K562 (cell line): Measurements from ENCODE around the gene ERBB4. TPM values are rescaled to one million over a fixed set of nuclear protein-coding genes. Genes with fewer than 3 reads are reported as not detected.

ENCODE experiments used
- ATAC-seq: fragments of 200-7000 bp; cut with Tn5 transposase; 3 replicates; pipeline ENCODE4 v1.9.1; 2020; ENCODE audit warnings: moderate library complexity
- BruUV-seq: library from RNA; stranded (reverse); fragments of 400-500 nt; replicated peaks from 2 replicates; lab custom pipeline; 2021; lab: Mats Ljungman, UMichigan
- CTCF ChIA-PET: fragments of 300-600 bp; formaldehyde crosslinking; extraction: SDS; loops from one replicate; lab custom pipeline; 2021; ENCODE audit warnings: low intra/inter-chr PET ratio; lab: Yijun Ruan, JAX
- POLR2A ChIA-PET: fragments of 300-600, 350-650 bp; sonication (Branson Sonifier 250); formaldehyde crosslinking; extraction: SDS; loops from one replicate; lab custom pipeline; 2021; ENCODE audit warnings: antibody characterized with exemption, inconsistent platforms; lab: Yijun Ruan, JAX
- DNase-seq, 4 experiments: peaks; one replicate each; pipeline versions ENCODE4 v3.0.0 to v3.0.0-alpha.2; 2011 to 2018; ENCODE audit warnings: low spot score in 3 of 4, mixed read lengths in 3 of 4; ENCODE audit errors: extremely low read depth in 1 of 4
- FAIRE-seq: peaks from 2 replicates; lab custom pipeline; 2011; peaks lifted over from hg19 to GRCh38; lab: Jason Lieb, UNC
- H2AFZ ChIP-seq: 2 replicates; pipeline ENCODE4 v1.6.0; 2011; ENCODE audit warnings: low read depth, low read length, control low read depth, inconsistent platforms
- H3K27ac ChIP-seq: fragments of 200-600 bp; 3 replicates; pipeline ENCODE4 v1.8.0; 2011; ENCODE audit warnings: low read depth, mild to moderate bottlenecking, control low read depth, inconsistent platforms, low read length, moderate library complexity, mixed read lengths; ENCODE audit errors: extremely low read depth
- H3K27me3 ChIP-seq, 2 experiments: fragments of 300-600 bp in 1 of 2; 2 replicates in 1 of 2; 3 replicates in 1 of 2; pipeline versions ENCODE4 v1.6.0 to v1.8.0; 2011; ENCODE audit warnings: inconsistent platforms in 2 of 2, low read length in 2 of 2, mild to moderate bottlenecking in 1 of 2, mixed read lengths in 1 of 2, moderate library complexity in 1 of 2; ENCODE audit not compliant: control insufficient read depth in 2 of 2, insufficient read depth in 2 of 2
- H3K36me3 ChIP-seq: fragments of 300-600 bp; 3 replicates; pipeline ENCODE4 v1.8.0; 2011; ENCODE audit warnings: mild to moderate bottlenecking, low read length, inconsistent platforms; ENCODE audit not compliant: control insufficient read depth, insufficient read depth
- H3K4me1 ChIP-seq, 2 experiments: fragments of 200-600 bp in 1 of 2; replicated peaks in 1 of 2; 2 replicates in 1 of 2; 3 replicates in 1 of 2; pipeline versions ENCODE4 v1.5.1 to v1.8.0; 2011; ENCODE audit warnings: inconsistent platforms in 2 of 2, low read length in 2 of 2, mild to moderate bottlenecking in 1 of 2, mixed read lengths in 1 of 2, moderate library complexity in 1 of 2; ENCODE audit not compliant: control insufficient read depth in 2 of 2, insufficient read depth in 2 of 2
- H3K4me2 ChIP-seq: 2 replicates; pipeline ENCODE4 v1.6.1; 2011; ENCODE audit warnings: low read length, control low read depth, inconsistent platforms, mixed read lengths; ENCODE audit not compliant: insufficient read depth
- H3K4me3 ChIP-seq: fragments of 200-600 bp; sonication (generic), shearing (Covaris generic); 2 replicates; pipeline ENCODE4 v1.5.1; 2016; ENCODE audit warnings: control low read depth, inconsistent platforms
- H3K79me2 ChIP-seq: fragments of 200-600 bp; 3 replicates; pipeline ENCODE4 v1.8.0; 2011; ENCODE audit warnings: low read length, inconsistent platforms; ENCODE audit not compliant: control insufficient read depth, insufficient read depth
- H3K9ac ChIP-seq, 2 experiments: 2 replicates each; pipeline versions ENCODE4 v1.6.0 to v1.6.1; 2011; ENCODE audit warnings: low read depth in 2 of 2, low read length in 2 of 2, control low read depth in 1 of 2, inconsistent platforms in 1 of 2, mild to moderate bottlenecking in 1 of 2, mixed read lengths in 1 of 2; ENCODE audit not compliant: insufficient read depth in 1 of 2
- H3K9me1 ChIP-seq: one replicate; pipeline ENCODE4 v1.6.0; 2011; ENCODE audit warnings: inconsistent platforms, mild to moderate bottlenecking, low read length, moderate library complexity; ENCODE audit not compliant: control insufficient read depth, insufficient read depth
- H3K9me3 ChIP-seq: replicated peaks from 2 replicates; pipeline ENCODE4 v1.5.1; 2011; ENCODE audit warnings: low read depth, low read length, inconsistent platforms; ENCODE audit not compliant: control insufficient read depth, insufficient read depth
- H4K20me1 ChIP-seq: replicated peaks from 2 replicates; pipeline ENCODE4 v1.6.1; 2011; ENCODE audit warnings: low read length, inconsistent platforms, mixed read lengths; ENCODE audit not compliant: control insufficient read depth, insufficient read depth
- CTBP1 ChIP-seq: fragments of 450-650 bp; IDR thresholded peaks from 2 replicates; pipeline ENCODE4 v1.6.1; 2016; ENCODE audit warnings: borderline replicate concordance
- GATAD2B ChIP-seq: fragments of 450-650 bp; IDR thresholded peaks from 2 replicates; pipeline ENCODE4 v1.6.1; 2017; ENCODE audit warnings: mild to moderate bottlenecking, borderline replicate concordance
- KDM2B ChIP-seq: fragments of 250-450 bp; sonication (Bioruptor Pico); IDR thresholded peaks from 2 replicates; pipeline ENCODE4 v1.8.0; 2021; ENCODE audit warnings: mild to moderate bottlenecking, moderate library complexity
- PHB ChIP-seq: fragments of 250-450 bp; sonication (Bioruptor Pico); IDR thresholded peaks from 2 replicates; pipeline ENCODE4 v1.5.0; 2021
- RAD51 ChIP-seq: fragments of 450-650 bp; IDR thresholded peaks from 2 replicates; pipeline ENCODE4 v1.7.1; 2016; ENCODE audit warnings: low read depth, mild to moderate bottlenecking, borderline replicate concordance
- RBM17 ChIP-seq: fragments of 200-400 bp; formaldehyde crosslinking; IDR thresholded peaks from 2 replicates; pipeline ENCODE4 v1.6.1; 2017; ENCODE audit warnings: low read depth, mild to moderate bottlenecking, low read length, borderline replicate concordance
- SMARCC2 ChIP-seq: fragments of 450-650 bp; IDR thresholded peaks from 2 replicates; pipeline ENCODE4 v1.6.1; 2017; ENCODE audit warnings: antibody characterized with exemption, moderate library complexity, mild to moderate bottlenecking, low read depth
- THRAP3 ChIP-seq: fragments of 450-650 bp; IDR thresholded peaks from 2 replicates; pipeline ENCODE4 v1.6.1; 2016; ENCODE audit warnings: mild to moderate bottlenecking, inconsistent platforms, borderline replicate concordance
- USF2 ChIP-seq: sonication (generic); formaldehyde crosslinking; IDR thresholded peaks from 2 replicates; pipeline ENCODE4 v1.5.0; 2020; ENCODE audit warnings: missing genetic modification reagents
- YBX1 ChIP-seq: fragments of 450-650 bp; IDR thresholded peaks from 2 replicates; pipeline ENCODE4 v1.7.1; 2016; ENCODE audit warnings: mild to moderate bottlenecking
- ZBTB49 ChIP-seq: sonication (generic); formaldehyde crosslinking; IDR thresholded peaks from 2 replicates; pipeline ENCODE4 v1.8.0; 2022; ENCODE audit warnings: missing genetic modification reagents, mild to moderate bottlenecking, borderline replicate concordance
- ZNF124 ChIP-seq: sonication (generic); formaldehyde crosslinking; IDR thresholded peaks from 2 replicates; pipeline ENCODE4 v1.8.1; 2022; ENCODE audit warnings: missing genetic modification reagents
- ZNF232 ChIP-seq: sonication (generic); formaldehyde crosslinking; IDR thresholded peaks from 2 replicates; pipeline ENCODE4 v1.8.0; 2022; ENCODE audit warnings: mild to moderate bottlenecking, missing genetic modification reagents
- ZNF263 ChIP-seq: sonication (generic); formaldehyde crosslinking; IDR thresholded peaks from 2 replicates; pipeline ENCODE4 v1.8.0; 2022; ENCODE audit warnings: mild to moderate bottlenecking, missing genetic modification reagents, borderline replicate concordance
- ZNF584 ChIP-seq: fragments of 200-800 bp; sonication (Bioruptor generic); IDR thresholded peaks from 2 replicates; pipeline ENCODE4 v1.6.1; 2016; ENCODE audit warnings: low read depth, mild to moderate bottlenecking, missing genetic modification characterization, missing compliant biosample characterization
- ZNF696 ChIP-seq: fragments of 250-450 bp; sonication (Bioruptor Pico); conservative IDR thresholded peaks from 2 replicates; pipeline ENCODE4 v1.4.0; 2020; ENCODE audit warnings: mild to moderate bottlenecking, moderate library complexity
- WGBS: fragments of 100-300 bp; shearing (Covaris generic); methylation state at CpG from one replicate; pipeline ENCODE4 v1.1.6; 2016; ENCODE audit warnings: low coverage, mixed read lengths; ENCODE audit not compliant: insufficient coverage; ENCODE audit errors: missing lambda C conversion rate; 5-methylcytosine and 5-hydroxymethylcytosine counted together
- in situ Hi-C: fragments of 300-500 bp; cut with MboI; formaldehyde crosslinking; loops from 4 replicates; pipeline ENCODE4 v1.15.0; 2018; ENCODE audit warnings: inconsistent platforms, mixed read lengths
- intact Hi-C: fragments of 100-400 bp; cut with micrococcal nuclease; formaldehyde crosslinking; loops from 2 replicates; pipeline ENCODE4 v1.14.2; 2022
- polyA plus RNA-seq, 8 experiments: library from polyadenylated mRNA; depleted of rRNA in 4 of 8; stranded (reverse) in 5 of 8; unstranded in 3 of 8; fragments of >200 nt; fragmentation: Nextera tagmentation in 2 of 8; fragmentation: Illumina TruSeq in 1 of 8; extraction: Ambion mirVana in 2 of 8; extraction: Trizol in 1 of 8; gene quantifications; 2 replicates each; pipeline versions ENCODE4 v1.2.1 to v1.2.3, GENCODE V29; 2011 to 2014; ENCODE audit warnings: inconsistent platforms in 1 of 8, missing spikeins in 1 of 8
- total RNA-seq, 7 experiments: library from RNA; depleted of rRNA in 6 of 7; stranded (reverse); fragments of >200 nt in 6 of 7; fragmentation: Illumina TruSeq in 2 of 7; extraction: Trizol in 2 of 7; gene quantifications; 2 replicates each; pipeline versions ENCODE4 v1.2.1 to v1.2.3, GENCODE V29; 2011 to 2021; ENCODE audit warnings: low replicate concordance in 1 of 7

The ERBB4 gene
- total and polyA plus RNA-seq, 9 of the 15 experiments (the other 6 are each of a cell fraction or from before 2014, with no cell fraction given), result not detected

GRCh38 chr2:211900000-211900399 lies 638.6 kb downstream of the ERBB4 start:
- no peaks in the 10 kb centered on the region for H3K36me3 ChIP-seq
- H3K27me3 ChIP-seq, result no peaks in the 10 kb centered on the region
- H3K9ac ChIP-seq, result no peak overlapping the region
- in situ Hi-C loops (no loop called here), intact Hi-C loops (no loop called here)
- ChIA-PET POLR2A (no interaction called here), CTCF (no interaction called here)
- no peak overlapping the region for H3K4me2 ChIP-seq
- no peak for TF ChIP-seq GATAD2B
- ATAC-seq (no peak), DNase-seq (no peak), FAIRE-seq (no peak)
- H3K27ac ChIP-seq, result no peak overlapping the region
- 0% methylated on average over 5 of the region's 5 CpGs for whole genome bisulfite sequencing
- H3K9me3 ChIP-seq, result no peaks in the 10 kb centered on the region
- H3K79me2 ChIP-seq, result no peaks in the 10 kb centered on the region
- no peaks in the 10 kb centered on the region for H3K9me1 ChIP-seq
- BruUV-seq, result no TSS peak
- H3K4me3 ChIP-seq, result no peak overlapping the region
- H2AFZ ChIP-seq, result no peak overlapping the region
- H3K4me1 ChIP-seq, result no peaks in the 10 kb centered on the region
- no peaks in the 10 kb centered on the region for H4K20me1 ChIP-seq

- ChIA-PET CTCF (no interaction called here), POLR2A (no interaction called here)
- Histone ChIP-seq H3K79me2 (no peaks in the 10 kb centered on the region), H3K4me2 (no peak overlapping the region), H3K9ac (no peak overlapping the region), H3K27ac (no peak overlapping the region), H3K4me3 (no peak overlapping the region), H4K20me1 (no peaks in the 10 kb centered on the region), H3K27me3 (no peaks in the 10 kb centered on the region), H3K9me1 (no peaks in the 10 kb centered on the region), H3K36me3 (no peaks in the 10 kb centered on the region), H2AFZ (no peak overlapping the region), H3K9me3 (no peaks in the 10 kb centered on the region), H3K4me1 (no peaks in the 10 kb centered on the region)
- 0% methylated on average over 1 of the region's 1 CpG for WGBS
- no TSS peak for BruUV-seq
- DNase-seq (no peak), FAIRE-seq (no peak), ATAC-seq (no peak)
- intact Hi-C loops (no loop called here), in situ Hi-C loops (no loop called here)
- TF ChIP-seq ZBTB49 (CRISPR knock-in tag), result no peak
- TF ChIP-seq KDM2B, result no peak
- TF ChIP-seq PHB (CRISPR knock-in tag), result no peak
- TF ChIP-seq SMARCC2, result no peak
- no peak for TF ChIP-seq YBX1
- no peak for TF ChIP-seq CTBP1
- no peak for TF ChIP-seq RBM17
- no peak for TF ChIP-seq ZNF263
- no peak for TF ChIP-seq RAD51
- no peak for TF ChIP-seq ZNF232
- no peak for TF ChIP-seq USF2 (CRISPR knock-in tag)
- no peak for TF ChIP-seq ZNF124 (CRISPR knock-in tag)
- TF ChIP-seq ZNF584 (CRISPR knock-in tag), result no peak
- no peak for TF ChIP-seq ZNF696
- TF ChIP-seq THRAP3, result no peak
Measured at GRCh38 chr2:211898702-211899101, 639.9 kb downstream of the ERBB4 start.
